Stimulated activated CD8-positive, alpha-beta memory T cell treated with anti-CD3 and anti-CD28 coated beads, Interleukin-12 subunit alpha, Interleukin-12 subunit beta, amount 100 ng/mL, for 1 hour (primary cell): ENCODE data around the gene AOPEP.
"Not testable (repeated sequence)": the region's sequence is repeated elsewhere in the genome, so short reads cannot be mapped to it uniquely, and the experiment has no call there.

ENCODE experiments used
- DNase-seq: peaks from one replicate; pipeline ENCODE4 v3.0.0-alpha.2; 2020; ENCODE audit warnings: low read depth

The AOPEP gene

DNA sequence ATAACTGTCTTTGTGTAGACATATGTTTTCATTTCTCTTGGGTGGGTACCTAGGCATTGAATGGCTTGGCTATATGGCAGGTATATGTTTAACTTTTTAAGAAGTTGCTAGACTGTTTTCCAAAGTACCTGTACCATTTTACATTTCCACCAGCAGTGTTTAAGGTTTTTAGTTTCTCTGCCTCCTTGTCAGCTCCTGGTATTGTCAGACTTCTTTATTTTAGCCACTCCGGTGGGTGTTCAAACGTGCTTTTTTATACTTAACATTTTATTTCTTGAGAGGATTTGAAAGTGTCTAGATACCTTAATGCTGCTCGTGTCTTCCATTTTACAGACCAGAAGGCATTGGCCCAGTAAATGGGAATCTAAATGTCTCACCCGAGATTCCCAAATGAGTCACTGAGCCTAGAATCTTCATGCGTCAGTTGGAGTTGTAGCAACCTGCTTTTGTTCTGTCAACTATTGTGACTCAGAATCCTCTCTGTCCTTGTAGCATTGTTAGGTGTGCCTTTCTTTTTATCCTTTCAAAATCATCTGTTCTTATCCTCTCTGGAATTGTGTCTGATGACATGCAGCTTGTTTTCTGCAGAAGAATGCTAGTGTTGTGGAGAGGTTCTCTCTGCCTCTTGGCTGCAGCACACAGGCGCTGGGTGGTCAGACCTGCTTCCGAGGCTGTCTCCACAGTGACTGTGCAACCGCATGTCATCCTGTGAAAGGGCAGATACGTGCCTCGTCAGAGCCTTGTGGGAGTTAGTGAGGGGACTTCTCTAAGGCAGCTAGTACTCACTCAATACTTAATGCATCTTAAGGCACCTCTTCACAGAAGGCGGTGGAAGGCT lies 291.8 kb downstream of the AOPEP start:
- DNase-seq, result no peak

DNA sequence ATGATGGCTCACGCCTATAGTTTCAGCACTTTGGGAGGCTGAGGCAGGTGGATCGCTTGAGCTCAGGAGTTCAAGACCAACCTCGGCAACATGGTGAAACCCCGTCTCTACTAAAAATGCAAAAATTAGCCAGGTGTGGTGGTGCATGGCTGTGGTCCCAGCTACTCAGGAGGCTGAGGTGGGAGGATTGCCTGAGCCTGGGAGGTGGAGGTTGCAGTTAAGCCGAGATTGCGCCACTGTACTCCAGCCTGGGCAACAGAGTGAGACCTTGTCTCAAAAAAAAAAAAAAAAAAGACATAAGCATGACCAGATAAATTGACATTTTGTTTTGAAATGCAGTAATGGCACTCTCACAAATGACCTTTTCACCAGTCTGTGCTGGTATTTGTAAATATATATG lies 294.1 kb downstream of the AOPEP start:
- not testable (repeated sequence) for DNase-seq

DNA sequence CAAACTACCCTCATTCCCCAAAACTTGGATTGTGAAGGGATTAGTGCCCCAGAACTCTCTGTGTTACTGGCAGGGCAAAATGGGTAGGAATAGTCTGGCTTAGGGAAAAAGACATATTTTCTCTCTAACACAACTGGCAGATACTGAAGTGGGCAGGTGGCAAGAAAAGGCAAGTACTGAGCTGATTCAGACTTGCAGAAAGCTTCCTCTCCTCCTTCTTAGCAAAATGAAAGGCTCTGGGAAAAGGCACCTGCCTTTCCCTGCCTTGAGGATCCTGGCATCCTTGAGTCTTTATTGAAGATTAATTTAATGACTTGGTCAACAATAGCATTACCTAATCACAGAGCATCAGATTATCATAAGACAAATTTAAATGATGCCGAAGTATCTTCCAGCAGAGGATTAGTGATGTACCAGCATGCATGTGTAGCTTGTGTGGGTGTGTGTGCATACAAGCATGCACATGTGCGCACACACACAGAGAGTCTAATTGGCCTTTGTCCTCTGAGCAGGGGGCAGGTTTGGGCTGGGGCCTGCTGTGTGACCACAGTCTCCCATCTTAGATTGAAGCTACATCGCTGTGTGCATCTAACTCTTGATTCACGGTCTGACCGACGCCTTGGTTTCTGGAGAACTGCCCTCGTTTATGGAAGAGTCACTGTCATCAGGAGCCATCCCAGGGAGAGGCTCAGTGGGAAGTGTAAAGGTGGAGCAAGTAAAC lies 294.8 kb downstream of the AOPEP start:
- DNase-seq, result no peak

DNA sequence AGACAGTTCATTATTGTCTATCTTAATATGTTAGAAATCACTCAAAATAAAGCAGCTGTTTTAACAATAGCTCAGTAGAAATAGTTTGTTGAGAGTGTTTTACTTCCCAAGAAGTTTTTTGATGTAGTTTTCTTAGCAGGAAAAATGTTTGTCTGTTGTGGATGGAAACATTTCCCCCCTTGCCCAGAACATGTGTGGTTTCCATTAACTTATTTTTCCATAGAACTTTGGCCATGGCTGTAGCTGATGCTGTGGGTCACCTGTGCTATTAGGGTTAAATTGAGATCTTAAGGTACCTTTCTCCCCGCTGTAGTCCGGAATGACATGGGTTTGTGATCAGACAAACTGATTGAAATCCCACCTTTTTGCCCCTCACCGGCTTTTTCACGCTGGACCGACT lies 296.2 kb downstream of the AOPEP start:
- no peak for DNase-seq

DNA sequence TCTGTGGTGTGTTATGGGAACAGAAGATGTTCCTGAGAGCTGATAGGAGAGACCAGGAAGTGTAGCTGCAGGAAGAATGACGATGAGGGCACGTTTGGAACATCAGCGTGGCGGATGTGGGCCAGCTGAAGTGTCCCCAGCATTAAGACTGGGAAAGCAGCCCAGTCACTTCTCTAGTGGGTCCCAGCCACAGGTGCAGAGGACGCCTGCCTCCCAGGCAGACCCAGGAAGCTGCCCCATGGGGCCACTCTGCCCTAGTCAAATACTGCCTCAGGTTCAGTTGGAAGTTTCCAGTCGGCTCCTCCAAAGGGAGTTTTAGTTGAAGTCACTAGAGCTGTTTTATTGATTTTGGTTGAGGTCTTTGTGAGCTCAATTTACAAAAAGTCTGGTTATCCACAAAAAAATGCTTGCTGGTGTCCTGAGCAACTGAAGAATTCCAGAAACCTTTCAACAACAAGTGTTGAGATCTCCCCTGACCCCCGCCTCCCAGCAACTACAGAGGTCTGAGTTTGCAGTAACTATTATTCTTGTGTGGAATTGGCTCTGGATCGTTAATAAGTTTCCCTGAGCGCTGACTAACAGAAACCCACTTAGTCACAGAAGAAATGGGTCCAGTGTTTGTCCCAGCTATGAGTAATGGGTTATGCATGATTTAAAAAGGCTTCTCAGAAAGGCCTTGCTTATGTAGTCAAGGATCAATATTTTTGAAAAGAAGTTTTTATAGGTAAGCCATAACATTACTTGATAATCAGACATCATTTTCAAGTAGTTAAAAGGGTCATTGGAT lies 296.9 kb downstream of the AOPEP start:
- no peak for DNase-seq

DNA sequence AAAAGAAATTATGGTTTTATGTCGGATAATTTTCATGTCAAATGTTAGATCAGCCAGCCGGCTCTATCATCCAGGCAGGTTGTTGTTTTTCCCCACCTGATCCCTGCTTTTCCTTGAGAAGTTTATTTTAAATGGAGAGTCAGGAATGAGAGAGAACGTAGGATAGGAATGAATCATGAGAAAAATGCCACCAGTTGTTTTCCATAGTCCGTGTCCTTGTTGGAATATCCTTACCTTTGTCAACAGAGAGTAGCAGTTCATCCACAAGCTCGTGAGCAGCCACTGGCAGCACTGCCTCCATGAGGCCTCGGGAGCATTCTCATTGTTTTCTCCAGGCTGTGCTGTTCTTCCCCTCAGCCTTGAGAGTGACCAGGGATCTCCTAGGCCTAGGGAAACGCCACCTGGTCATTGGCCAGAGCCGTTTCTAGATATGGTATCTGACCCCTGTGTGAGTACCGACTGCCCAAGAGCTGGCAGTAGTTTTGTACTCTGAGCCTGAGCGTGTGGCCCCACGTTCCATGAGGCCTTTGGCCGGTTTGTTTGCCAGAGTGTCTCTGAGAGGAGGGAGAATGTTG lies 297.7 kb downstream of the AOPEP start:
- DNase-seq, result no peak

DNA sequence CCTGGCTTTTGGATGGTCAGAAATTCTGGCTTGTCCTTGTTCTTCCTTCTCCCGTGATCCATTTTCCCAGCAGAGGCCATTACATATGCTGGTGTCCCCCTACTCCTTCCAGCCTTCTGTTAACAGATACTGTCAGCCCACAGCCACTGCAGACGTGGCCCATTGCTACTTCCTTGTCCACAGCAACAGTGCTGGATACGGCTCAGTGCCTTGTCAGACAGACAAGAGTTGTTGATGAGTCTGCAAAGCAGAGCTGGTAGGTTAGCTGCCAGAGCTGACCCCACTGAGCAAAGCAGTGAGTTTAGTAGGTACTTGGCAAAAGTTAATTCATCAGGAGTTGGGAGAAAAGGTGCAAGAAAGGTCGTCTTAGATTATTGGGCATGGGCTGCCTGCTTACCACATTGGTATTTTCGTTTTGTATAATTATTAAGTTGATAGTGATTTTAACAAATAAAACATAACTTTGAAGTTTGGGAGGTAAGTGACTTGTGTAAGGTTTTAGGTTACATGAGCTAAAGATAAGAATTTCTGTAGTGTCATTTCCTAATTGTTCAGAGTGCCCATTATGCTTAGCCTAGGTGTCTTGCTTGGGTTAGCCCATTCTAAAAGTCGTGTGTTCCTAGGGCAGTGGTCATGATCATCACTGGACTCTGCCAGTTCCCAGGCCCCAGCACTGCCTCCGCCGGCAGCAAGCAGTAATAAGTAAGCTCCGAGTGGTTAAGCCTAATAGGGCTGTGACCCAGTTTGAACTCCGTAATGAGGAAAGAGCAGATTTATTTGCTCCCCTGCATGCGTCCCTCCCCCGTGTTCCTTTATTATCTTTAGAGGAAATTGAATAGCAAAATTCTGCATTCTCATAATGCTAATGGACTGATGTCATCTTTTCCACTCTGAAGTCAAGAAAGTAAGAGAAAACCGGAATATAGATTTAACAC lies 299.0 kb downstream of the AOPEP start:
- DNase-seq, result no peak

DNA sequence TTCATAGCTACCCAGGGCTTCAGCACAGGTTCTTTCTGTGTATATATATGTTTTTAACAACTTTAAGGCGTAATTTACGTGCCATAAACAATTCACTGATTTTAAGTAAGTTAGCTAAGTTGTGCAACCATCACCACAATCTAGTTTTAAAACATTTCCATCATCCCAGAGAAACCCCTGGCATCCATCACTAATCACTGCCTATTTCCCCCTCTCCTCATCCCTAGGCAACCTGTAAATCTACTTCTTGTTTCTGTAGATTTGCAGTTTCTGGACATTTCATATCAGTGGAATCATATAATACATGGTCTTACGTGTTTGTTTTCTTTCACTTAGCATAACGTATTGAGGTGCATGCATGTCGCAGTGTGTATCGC lies 299.6 kb downstream of the AOPEP start:
- no peak for DNase-seq

DNA sequence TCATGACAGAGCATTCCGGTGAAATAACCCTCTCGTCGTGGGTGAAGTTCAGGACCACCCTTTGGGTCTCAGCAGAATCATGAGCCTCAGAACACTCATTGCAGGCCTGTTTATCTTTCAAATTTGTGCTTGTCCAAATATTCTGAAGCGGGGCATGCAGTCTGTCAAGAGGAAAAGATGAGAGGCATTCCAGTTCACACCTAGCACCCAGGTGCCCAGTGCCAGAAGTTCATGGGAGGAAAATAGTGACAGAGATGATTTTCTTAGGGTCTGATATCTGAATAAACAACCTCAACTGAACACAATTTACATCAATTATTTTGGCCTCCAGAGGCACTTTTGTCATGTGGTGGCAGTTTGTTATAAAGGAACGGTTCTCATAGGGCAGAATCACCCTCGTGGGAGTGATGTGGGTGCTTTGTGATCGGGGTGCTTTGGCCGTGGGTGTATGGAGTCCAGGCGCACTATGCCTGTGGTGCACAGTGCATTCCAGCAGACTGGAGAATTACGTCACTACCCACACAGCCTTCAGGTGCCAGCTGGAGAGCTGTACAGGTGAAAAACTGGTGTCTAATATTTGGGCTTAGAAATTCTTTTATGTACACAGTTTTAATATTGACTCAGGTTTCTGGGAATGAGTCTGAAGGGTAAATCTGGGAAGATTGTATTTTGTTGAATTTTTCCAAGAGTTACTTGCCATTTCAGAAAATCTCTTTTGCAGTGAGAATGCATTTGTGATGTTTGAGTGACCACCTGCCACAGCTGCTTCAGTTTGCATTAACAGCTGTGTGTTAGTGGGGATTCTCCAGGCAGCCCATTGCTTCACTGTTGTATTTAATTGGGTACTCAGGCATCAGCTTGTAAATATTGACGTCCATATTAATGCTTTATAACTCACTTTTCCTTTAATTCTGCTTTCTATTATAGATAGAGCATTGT lies 301.7 kb downstream of the AOPEP start:
- no peak for DNase-seq

DNA sequence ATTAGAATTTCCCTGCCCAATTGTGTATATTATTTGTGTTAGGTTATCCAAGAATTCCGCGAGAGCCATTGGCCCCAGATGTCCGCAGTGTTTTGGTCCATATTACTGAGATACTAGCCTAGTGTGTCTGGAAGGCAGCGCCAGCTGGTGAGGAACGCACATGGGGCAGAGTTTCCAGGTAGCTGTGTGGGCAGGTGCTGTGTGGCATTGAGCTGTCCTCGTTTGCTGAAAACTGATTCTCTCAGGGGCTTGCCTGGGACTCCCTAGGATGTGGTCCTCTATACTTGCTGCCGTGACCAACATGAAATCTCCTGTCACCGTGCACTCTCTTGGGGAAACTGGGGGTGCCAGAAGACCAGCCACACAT lies 302.3 kb downstream of the AOPEP start:
- DNase-seq, result no peak

DNA sequence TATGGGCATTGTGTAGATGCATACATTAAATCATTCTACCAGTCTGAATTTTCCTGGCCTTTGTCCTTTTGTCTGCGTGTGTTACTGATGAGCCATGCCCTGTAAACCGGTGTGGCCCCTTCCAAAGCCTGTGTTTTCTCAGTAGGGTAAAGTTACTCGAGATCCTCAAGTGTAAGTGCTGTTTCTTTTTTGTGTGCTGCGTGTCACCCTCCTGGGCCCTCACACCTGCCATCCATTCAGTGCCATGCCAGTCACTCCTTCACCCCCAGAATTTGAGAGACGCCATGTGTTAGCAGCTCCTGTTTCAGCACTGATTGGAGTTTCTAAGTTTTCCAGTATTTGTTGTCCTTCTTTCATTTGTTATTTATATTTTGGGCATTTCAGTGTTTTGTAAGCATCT lies 302.8 kb downstream of the AOPEP start:
- DNase-seq, result no peak

DNA sequence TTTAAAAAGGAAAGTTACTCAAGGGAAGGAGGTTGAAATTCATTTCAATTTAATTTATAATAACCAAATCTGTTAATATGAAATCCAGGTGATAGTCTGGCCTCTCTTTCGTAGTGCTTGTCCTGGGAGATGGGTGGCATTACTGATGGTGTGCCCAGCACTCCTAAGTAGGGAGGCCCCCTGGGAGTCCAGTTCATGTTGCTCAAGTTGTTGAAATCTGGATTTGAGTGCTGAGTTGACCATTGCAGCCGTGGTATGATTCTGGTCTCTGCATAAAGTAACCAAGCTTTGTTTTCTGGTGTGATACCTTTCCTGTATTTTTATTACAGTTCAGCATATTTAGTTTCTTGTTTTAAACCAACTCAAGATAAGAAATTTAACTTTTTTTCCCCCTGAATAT lies 303.2 kb downstream of the AOPEP start:
- DNase-seq, result no peak

DNA sequence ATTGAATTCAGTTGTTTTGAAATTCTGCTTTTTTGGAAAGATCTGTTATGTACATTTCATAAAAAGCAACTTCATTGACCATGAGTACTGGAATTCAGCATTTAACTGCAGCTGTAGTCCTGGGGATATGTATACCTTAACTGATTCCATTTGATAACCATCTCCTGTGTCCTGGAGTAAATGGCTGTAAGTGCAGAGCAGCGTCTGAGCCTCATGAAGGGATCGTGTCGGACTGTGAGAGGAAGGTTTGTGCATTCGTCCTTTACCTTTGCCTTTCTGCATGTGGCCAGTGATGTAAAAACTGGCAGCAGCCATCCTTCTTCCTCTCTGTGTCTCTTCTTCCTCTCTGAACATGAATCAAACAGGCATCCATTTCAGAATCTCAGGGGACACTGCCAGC lies 303.8 kb downstream of the AOPEP start:
- no peak for DNase-seq

DNA sequence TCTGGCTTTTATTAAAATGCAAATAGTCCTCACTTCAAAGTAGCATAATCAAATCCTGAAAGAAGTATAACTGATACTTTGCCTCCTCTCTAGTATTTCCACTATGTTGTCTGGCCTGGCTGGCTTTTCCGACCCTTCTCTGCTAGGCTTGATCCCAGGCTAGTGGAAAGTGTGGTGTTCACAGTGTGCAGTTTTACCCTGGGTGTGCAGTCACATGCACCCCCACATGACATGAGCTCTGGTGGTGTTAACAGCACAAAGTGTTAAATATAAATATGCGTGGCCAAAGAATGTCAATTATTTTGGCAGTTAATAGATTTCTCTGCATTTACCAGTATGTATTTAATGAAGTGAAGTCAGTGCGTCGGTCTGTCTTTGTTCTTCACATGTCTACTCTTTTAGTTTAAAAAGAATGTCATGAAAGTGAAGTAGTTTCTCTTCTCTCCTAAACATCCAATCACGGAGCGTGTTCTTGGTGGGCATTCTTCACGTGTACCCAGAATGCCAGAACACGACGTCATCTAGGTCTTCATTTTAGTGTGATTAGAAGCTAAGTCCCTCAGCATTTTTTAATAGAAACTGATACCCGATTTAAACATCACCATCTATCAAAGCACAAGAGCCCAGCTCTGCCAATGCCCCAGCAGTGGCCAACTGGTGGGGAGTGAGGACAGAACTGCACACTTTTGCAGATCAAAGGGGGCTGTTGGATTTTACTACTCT lies 304.6 kb downstream of the AOPEP start:
- no peak for DNase-seq

DNA sequence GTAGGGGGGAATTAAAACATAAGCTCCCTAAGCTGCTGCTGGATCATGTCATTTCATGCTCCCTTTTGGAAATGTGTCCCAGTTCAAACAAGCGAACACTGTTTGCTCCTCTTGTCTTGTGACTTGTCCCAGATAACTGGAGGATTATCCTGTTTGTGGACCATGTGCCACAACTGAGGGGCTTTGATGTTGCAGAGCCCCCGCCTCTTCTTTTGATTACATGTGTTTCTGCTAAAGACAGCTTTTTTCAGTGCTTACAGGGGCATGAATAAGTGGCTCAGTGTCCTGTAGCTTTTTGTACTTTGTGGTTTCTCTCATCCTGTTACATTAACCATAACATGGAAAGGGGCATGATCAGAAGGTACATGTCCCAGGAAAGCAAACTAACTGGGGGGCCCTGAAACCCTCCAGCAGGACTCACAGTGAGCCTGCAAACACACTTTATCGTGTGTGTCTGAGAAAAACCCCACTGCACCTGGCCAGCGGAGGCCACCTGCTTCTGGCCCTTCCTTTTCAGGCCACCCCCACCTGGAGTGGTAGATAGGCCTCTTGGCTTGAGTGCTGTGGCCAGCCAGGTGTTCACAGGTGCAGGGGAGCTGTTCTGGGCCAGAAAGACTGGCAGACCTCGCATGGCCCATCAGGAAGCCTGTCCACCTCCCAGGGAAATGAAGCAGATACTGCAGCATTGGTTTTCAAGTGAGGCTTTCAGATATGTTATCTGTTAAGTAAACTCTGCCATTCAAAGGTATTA lies 305.4 kb downstream of the AOPEP start:
- no peak for DNase-seq

DNA sequence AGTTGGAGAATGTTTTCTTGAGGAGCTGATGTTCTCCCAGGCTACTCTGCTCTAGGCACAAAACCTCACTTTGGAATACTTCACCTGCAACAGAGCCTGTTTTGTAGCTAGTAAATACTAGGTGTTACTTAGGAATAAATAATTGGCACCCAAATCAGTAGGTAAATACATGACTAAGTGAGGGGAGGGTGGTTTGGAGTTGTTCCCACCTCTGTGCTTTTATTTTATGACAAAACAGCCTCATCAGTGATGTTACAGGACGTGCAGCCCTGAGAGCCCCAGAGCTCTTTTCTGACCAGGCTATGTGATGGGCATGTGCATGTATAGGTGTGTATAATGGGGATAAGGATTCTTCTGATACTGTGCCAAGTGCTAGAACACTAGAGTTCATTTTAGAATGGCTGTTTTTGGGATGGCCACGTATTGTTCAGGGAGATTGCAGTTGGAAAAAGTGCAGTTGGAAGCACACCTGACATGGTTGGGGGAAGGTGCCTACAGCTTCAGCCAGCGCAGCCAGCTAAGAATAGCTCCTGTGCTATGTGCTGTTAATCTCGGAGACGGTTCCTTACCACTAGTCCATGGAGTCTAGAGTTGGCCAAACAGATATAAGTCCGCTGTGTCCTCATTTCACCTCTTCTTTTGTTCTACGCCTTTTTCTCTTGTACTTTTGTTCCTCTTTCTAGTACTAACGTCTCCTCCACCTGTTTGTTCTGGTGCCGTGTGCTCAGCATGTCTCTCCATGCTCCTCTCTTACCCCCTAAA lies 306.3 kb downstream of the AOPEP start:
- no peak for DNase-seq

DNA sequence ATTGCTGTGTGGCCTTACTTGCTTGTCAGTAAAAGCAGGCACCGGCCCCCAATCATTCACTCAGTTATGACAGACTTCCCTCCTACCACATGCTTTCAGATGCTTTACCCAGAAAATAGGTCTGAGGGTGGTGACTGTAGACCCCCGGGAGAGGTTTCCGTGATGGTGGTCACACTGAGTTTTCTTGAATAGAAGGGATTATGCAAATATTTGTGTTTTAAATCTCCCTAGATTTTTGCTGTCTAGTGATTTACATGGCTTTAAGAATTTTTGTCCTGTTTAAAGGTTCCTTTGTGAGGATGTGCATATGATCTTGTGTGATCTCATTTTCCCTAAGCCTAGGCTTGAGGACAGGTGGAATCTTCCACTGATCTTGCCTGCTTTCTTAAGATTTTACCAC lies 309.3 kb downstream of the AOPEP start:
- DNase-seq, result no peak

DNA sequence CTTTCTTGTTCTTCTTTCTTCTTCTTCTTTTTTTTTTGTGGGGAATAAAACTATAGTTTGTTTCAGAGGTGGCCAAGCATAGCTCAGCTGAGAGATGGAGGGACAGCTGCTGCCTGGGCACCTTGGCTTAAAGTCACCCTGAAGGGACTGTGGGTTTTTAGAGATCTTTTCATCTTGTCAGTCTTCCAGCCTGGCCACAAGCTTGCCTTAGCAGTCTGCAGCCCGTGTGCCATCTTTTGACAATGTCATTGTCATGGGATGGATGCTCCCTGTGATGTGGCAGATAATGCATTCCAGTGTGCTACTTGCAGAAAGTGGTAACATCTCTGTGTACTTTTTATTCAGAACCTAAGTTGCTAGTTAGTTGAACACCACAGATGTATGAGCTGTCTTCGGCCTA lies 310.2 kb downstream of the AOPEP start:
- DNase-seq, result no peak
